Loucy (cell line): ENCODE data around the gene THADA.

Experiments used
- CTCF ChIP-seq: fragments of 200-600 bp; sonication (generic); conservative IDR thresholded peaks from 2 replicates; pipeline ENCODE4 v1.5.1; 2014; ENCODE audit warnings: mild to moderate bottlenecking, antibody characterized with exemption, low read length
- EZH2phosphoT487 ChIP-seq: fragments of 200-600 bp; IDR thresholded peaks from 2 replicates; pipeline ENCODE4 v1.6.1; 2018; ENCODE audit warnings: antibody characterized with exemption, mild to moderate bottlenecking, moderate library complexity, borderline replicate concordance

DNA sequence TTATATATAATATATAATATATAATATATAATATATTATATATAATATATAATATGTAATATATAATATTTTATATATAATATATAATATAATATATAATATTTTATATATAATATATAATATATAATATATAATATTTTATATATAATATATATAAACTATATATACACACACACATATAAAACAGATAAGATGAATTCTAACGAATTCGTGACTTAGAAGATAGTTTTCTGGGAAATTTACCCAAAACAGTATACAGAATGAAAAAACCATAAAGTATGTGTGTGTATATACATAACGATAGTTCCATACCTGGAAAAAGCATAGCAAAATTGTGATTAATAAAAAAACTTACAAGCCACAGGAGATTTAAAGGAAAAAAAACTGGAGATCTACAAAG is 80.6 kb downstream of the THADA start:
- TF ChIP-seq EZH2phosphoT487, result no peak
- no peak for TF ChIP-seq CTCF
